B cell (primary cell): Measurements from ENCODE around the gene ZFPL1. TPM values are rescaled to one million over a fixed set of nuclear protein-coding genes. Genes with fewer than 3 reads are reported as not detected.
A peak's percentile ranks its signal among the peaks of the same experiment; 100 is the strongest.

ENCODE experiments used
- ATAC-seq: fragments of 200-7000 bp; cut with Tn5 transposase; one replicate; pipeline ENCODE4 v1.10.0; 2021; ENCODE audit warnings: low read depth, mild to moderate bottlenecking, moderate number of reproducible peaks, moderate library complexity
- CTCF ChIA-PET: fragments of 350-600 bp; sonication (Branson Sonifier 250); formaldehyde crosslinking; loops from one replicate; lab custom pipeline; 2021; ENCODE audit warnings: antibody characterized with exemption, inconsistent platforms; lab: Charles Lee
- POLR2A ChIA-PET: fragments of 350-600 bp; sonication (Branson Sonifier 250); formaldehyde crosslinking; loops from one replicate; lab custom pipeline; 2021; ENCODE audit warnings: antibody characterized with exemption; lab: Charles Lee
- DNase-seq: peaks from one replicate; pipeline ENCODE4 v3.0.0; 2013
- H2AFZ ChIP-seq: 2 replicates; pipeline ENCODE4 v1.6.1; 2012; ENCODE audit warnings: mild to moderate bottlenecking, low read depth, low read length; ENCODE audit not compliant: insufficient read depth, poor library complexity, severe bottlenecking
- H3K27ac ChIP-seq, 2 donors: 1 replicate in 1 of 2; 2 replicates in 1 of 2; pipeline ENCODE4 v1.5.1; 2012 to 2013; ENCODE audit warnings: low read length in 2 of 2, mild to moderate bottlenecking in 2 of 2, moderate library complexity in 1 of 2
- H3K27me3 ChIP-seq, 4 experiments: fragments of 200-600 bp in 1 of 4; sonication (generic) in 1 of 4; replicated peaks in 1 of 4; 1 replicate in 2 of 4; 2 replicates in 2 of 4; pipeline versions ENCODE4 v1.6.1 to v1.7.0; 2013 to 2016; ENCODE audit warnings: low read length in 3 of 4, mild to moderate bottlenecking in 2 of 4, mixed read lengths in 1 of 4, moderate library complexity in 1 of 4; ENCODE audit not compliant: insufficient read depth in 4 of 4, control insufficient read depth in 3 of 4; ENCODE audit errors: control extremely low read depth in 1 of 4
- H3K36me3 ChIP-seq, 2 experiments: replicated peaks in 1 of 2; 1 replicate in 1 of 2; 2 replicates in 1 of 2; pipeline versions ENCODE4 v1.6.1 to v1.7.1; 2013; ENCODE audit warnings: low read length in 1 of 2; ENCODE audit not compliant: insufficient read depth in 2 of 2, control insufficient read depth in 1 of 2; ENCODE audit errors: control extremely low read depth in 1 of 2, extremely low read depth in 1 of 2
- H3K4me1 ChIP-seq, 2 donors: fragments of 200-600 bp in 1 of 2; sonication (generic) in 1 of 2; 1 replicate in 1 of 2; 2 replicates in 1 of 2; pipeline versions ENCODE4 v1.5.1 to v1.6.1; 2013 to 2017; ENCODE audit warnings: low read length in 2 of 2; ENCODE audit not compliant: control insufficient read depth in 2 of 2, insufficient read depth in 2 of 2
- H3K4me2 ChIP-seq: replicated peaks from 2 replicates; pipeline ENCODE3; 2012; ENCODE audit warnings: mild to moderate bottlenecking, low read depth, low read length; ENCODE audit not compliant: poor library complexity, severe bottlenecking
- H3K4me3 ChIP-seq, 5 experiments: fragments of 200-600 bp in 1 of 5; sonication (generic) in 1 of 5; 1 replicate in 3 of 5; 2 replicates in 2 of 5; pipeline versions ENCODE4 v1.5.1 to v1.7.0; 2011 to 2016; ENCODE audit warnings: low read length in 4 of 5, mild to moderate bottlenecking in 4 of 5, low read depth in 2 of 5, control low read depth in 1 of 5, moderate library complexity in 1 of 5; ENCODE audit not compliant: insufficient read depth in 1 of 5; ENCODE audit errors: control extremely low read depth in 1 of 5, extremely low read depth in 1 of 5
- H3K79me2 ChIP-seq: fragments of 200-600 bp; sonication (generic); one replicate; pipeline ENCODE4 v1.6.0; 2016; ENCODE audit warnings: low read length; ENCODE audit not compliant: control insufficient read depth, insufficient read depth
- H3K9ac ChIP-seq: fragments of 200-600 bp; sonication (generic); 2 replicates; pipeline ENCODE4 v1.6.1; 2017; ENCODE audit warnings: mild to moderate bottlenecking, low read length, moderate library complexity
- H3K9me3 ChIP-seq, 3 donors: one replicate each; pipeline versions ENCODE4 v1.6.1 to v1.7.1; 2013; ENCODE audit warnings: low read length in 2 of 3; ENCODE audit not compliant: control insufficient read depth in 2 of 3, insufficient read depth in 1 of 3; ENCODE audit errors: control extremely low read depth in 1 of 3
- H4K20me1 ChIP-seq: 2 replicates; pipeline ENCODE4 v1.6.0; 2012; ENCODE audit warnings: mild to moderate bottlenecking, low read length; ENCODE audit not compliant: insufficient read depth, control insufficient read depth, poor library complexity, severe bottlenecking
- H3K27ac Mint-ChIP-seq: one replicate; pipeline ENCODE4 v1.8.0; 2021; ENCODE audit warnings: mixed read lengths
- H3K27me3 Mint-ChIP-seq: one replicate; pipeline ENCODE4 v1.8.0; 2021; ENCODE audit warnings: mixed read lengths
- H3K4me1 Mint-ChIP-seq: one replicate; pipeline ENCODE4 v1.8.0; 2021; ENCODE audit warnings: mixed read lengths
- H3K4me3 Mint-ChIP-seq: one replicate; pipeline ENCODE4 v1.8.0; 2021; ENCODE audit warnings: mixed read lengths
- H3K9me3 Mint-ChIP-seq: one replicate; pipeline ENCODE4 v1.8.0; 2022; ENCODE audit warnings: mixed read lengths; ENCODE audit not compliant: insufficient read depth
- EZH2 ChIP-seq: IDR thresholded peaks from 2 replicates; pipeline ENCODE4 v1.6.1; 2012; ENCODE audit warnings: borderline replicate concordance, low read depth, mild to moderate bottlenecking, moderate library complexity, low read length; ENCODE audit not compliant: insufficient read depth, poor library complexity, severe bottlenecking
- WGBS: methylation state at CpG from one replicate; pipeline ENCODE4 v1.1.5; 2013; ENCODE audit warnings: missing lambda C conversion rate; ENCODE audit not compliant: insufficient coverage; 5-methylcytosine and 5-hydroxymethylcytosine counted together
- intact Hi-C: fragments of 100-400 bp; cut with micrococcal nuclease; formaldehyde crosslinking; loops from one replicate; pipeline ENCODE4 v1.10.0; 2022
- polyA plus RNA-seq: library from polyadenylated mRNA; depleted of rRNA; stranded (reverse); fragments of >200 nt; gene quantifications from 2 replicates; pipeline ENCODE4 v1.2.3, GENCODE V29; 2012
- total RNA-seq, 2 donors: library from RNA; stranded (reverse); fragments of 120-200 nt in 1 of 2; gene quantifications; 1 replicate in 1 of 2; 2 replicates in 1 of 2; pipeline versions ENCODE4 v1.2.3 to v1.2.4, GENCODE V29; 2013 to 2022
- TF ChIP-seq, protein P1 (sequence below): fragments of 200-600 bp; IDR thresholded peaks from one replicate; pipeline ENCODE4 v1.8.0; 2022; ENCODE audit warnings: antibody characterized with exemption, mild to moderate bottlenecking

The ZFPL1 gene
- total and polyA plus RNA-seq, 2 donors (not counting 1 experiment from before 2014, with no cell fraction given): 57.3 to 79.2 TPM

DNA sequence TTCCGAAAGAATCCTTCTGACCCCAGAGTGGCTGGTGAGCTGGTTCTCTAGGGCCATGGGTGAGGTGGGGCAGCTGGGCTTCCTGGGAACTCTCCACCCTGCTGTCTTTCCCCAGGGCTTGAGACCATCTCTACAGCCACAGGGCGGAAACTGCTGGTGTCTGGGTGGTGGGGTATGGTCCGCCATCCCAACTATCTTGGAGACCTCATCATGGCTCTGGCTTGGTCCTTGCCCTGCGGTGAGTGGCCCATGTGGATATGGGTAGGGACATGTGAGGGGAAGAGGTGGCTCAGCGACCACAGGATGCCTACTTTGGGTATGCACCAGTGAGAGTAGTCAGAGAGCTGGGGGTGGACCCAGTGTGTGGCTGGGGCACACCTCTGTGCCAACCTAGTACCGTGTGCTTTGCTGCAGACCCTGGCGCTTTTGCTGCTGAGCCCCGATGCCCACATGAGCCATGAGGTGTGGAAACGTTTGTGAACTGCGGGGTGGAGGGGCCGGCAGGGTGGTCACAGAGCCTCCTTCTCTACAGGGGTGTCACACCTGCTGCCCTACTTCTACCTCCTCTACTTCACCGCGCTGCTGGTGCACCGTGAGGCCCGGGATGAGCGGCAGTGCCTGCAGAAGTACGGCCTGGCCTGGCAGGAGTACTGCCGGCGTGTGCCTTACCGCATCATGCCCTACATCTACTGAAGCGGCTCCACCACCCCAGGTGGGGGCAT lies 31.5 kb downstream of the ZFPL1 start:
- Histone ChIP-seq H3K4me1 (peaks cover 38 to 65% of the 10 kb centered on the region in 2 donors), H4K20me1 (peaks cover 40% of the 10 kb centered on the region), H2AFZ (no peak overlapping the region), H3K9ac (no peak overlapping the region), H3K4me3 (no peak overlapping the region), H3K27ac (no peak overlapping the region), H3K9me3 (no peaks in the 10 kb centered on the region), H3K4me2 (peak overlapping the region; percentile 96), H3K36me3 (peaks cover 0 to 34% of the 10 kb centered on the region in 2 experiments), H3K27me3 (no peaks in the 10 kb centered on the region), H3K79me2 (peaks cover 63% of the 10 kb centered on the region)
- no peak for TF ChIP-seq EZH2
- TF ChIP-seq, protein P1, sequence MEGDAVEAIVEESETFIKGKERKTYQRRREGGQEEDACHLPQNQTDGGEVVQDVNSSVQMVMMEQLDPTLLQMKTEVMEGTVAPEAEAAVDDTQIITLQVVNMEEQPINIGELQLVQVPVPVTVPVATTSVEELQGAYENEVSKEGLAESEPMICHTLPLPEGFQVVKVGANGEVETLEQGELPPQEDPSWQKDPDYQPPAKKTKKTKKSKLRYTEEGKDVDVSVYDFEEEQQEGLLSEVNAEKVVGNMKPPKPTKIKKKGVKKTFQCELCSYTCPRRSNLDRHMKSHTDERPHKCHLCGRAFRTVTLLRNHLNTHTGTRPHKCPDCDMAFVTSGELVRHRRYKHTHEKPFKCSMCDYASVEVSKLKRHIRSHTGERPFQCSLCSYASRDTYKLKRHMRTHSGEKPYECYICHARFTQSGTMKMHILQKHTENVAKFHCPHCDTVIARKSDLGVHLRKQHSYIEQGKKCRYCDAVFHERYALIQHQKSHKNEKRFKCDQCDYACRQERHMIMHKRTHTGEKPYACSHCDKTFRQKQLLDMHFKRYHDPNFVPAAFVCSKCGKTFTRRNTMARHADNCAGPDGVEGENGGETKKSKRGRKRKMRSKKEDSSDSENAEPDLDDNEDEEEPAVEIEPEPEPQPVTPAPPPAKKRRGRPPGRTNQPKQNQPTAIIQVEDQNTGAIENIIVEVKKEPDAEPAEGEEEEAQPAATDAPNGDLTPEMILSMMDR: no peak
- Mint-ChIP-seq H3K27me3 (no peaks in the 10 kb centered on the region), H3K9me3 (no peaks in the 10 kb centered on the region), H3K27ac (peak overlapping the region; percentile 15), H3K4me3 (peak overlapping the region; percentile 84), H3K4me1 (peaks cover 71% of the 10 kb centered on the region)
- ATAC-seq (no peak), DNase-seq (peak; percentile 30)
- CTCF ChIA-PET: interaction anchor here (0.9 to 3.8 kb wide), 4 partner anchors 17 to 268 kb away, joined by 5 to 24 read pairs (median 20); partner anchors contain the start of gene ARL2
- POLR2A ChIA-PET: interaction anchor here (0.9 to 1.5 kb wide), 2 partner anchors 65 to 66 kb away, joined by 3 read pairs; partner anchors contain the start of gene CAPN1
- WGBS: 93% methylated on average over 20 of the region's 21 CpGs
- intact Hi-C loops: loop anchor here (5.0 to 10.0 kb wide), 4 partner anchors 201 to 499 kb away; partner anchors contain the start of genes ATG2A, MAP3K11, PCNX3 and SF1
